Measurements from ENCODE around the gene PTGS1. TPM values are rescaled to one million over a fixed set of nuclear protein-coding genes. Genes with fewer than 3 reads are reported as not detected.

Gene PTGS1
- total and polyA plus RNA-seq, 9 of the 15 experiments (the other 6 are each of a cell fraction or from before 2014, with no cell fraction given) = 3.4 to 12.9 (median 5.3) TPM

DNA sequence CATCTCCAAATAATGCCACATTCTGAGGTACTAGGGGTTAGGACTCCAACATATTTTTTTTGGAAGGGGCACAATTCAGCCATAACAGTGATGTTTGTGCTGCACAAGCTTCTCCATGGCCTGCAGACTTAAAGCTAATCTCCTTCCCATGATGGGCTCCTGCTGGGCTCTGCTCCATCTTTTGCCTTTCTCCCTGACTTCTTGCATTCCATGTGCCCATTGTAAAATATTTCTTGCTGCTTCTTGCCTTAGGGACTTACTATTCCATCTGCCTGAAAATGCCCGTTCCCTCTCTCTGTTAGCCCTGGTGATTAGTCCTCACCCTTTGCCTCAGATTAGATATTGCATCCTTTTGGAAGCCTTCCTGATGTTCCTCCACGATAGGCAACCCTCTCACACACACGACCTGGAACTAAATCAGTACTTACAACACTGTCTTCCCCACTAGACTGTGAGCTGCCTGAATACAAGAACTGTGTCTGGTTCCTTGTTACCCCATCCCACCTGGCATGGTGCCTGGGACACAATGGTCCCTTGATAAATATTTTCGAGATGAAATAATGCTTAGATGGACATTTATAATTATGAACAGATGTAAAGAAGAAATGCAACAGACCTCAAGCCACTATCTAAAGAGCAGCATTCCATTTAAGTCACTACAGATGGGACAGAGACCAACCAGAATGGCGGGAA lies 73.4 kb downstream of the PTGS1 start:
- Histone ChIP-seq H3K27me3 (ENCODE audit: control insufficient read depth in 2 of 2, insufficient read depth in 2 of 2, low read length in 2 of 2) (no peaks in the 10 kb centered on the region), H4K20me1 (replicated peaks; ENCODE audit: control insufficient read depth, insufficient read depth, low read length) (no peaks in the 10 kb centered on the region), H3K9me1 (ENCODE audit: control insufficient read depth, insufficient read depth, low read length) (no peaks in the 10 kb centered on the region), H3K9me3 (replicated peaks; ENCODE audit: control insufficient read depth, insufficient read depth, low read depth, low read length) (peaks cover 25% of the 10 kb centered on the region), H2AFZ (ENCODE audit: low read depth, low read length) (no peak overlapping the region), H3K79me2 (ENCODE audit: control insufficient read depth, insufficient read depth, low read length) (no peaks in the 10 kb centered on the region), H3K9ac (ENCODE audit: insufficient read depth in 1 of 2, low read depth in 2 of 2, low read length in 2 of 2) (no peak overlapping the region), H3K36me3 (ENCODE audit: control insufficient read depth, insufficient read depth, low read length) (no peaks in the 10 kb centered on the region), H3K4me2 (ENCODE audit: insufficient read depth, low read length) (no peak overlapping the region), H3K27ac (ENCODE audit: extremely low read depth, low read depth, low read length) (no peak overlapping the region), H3K4me1 (replicated peaks in 1 of 2; ENCODE audit: control insufficient read depth in 2 of 2, insufficient read depth in 2 of 2, low read length in 2 of 2) (peaks cover 7 to 10% of the 10 kb centered on the region in 2 experiments; a peak in 3 of 5 replicates), H3K4me3 (no peak overlapping the region)
- ChIA-PET POLR2A (no interaction called here), CTCF (ENCODE audit: low intra/inter-chr PET ratio) (no interaction called here)
- intact Hi-C loops (cut with micrococcal nuclease) = no loop called here
- DNase-seq (ENCODE audit: extremely low read depth in 1 of 4, low spot score in 3 of 4) = no peak
- FAIRE-seq = no peak
- no TSS peak for BruUV-seq (replicated peaks)
- WGBS (ENCODE audit: insufficient coverage, low coverage, missing lambda C conversion rate) = 10% methylated on average over 5 of the region's 5 CpGs
- in situ Hi-C loops (cut with MboI) = loop anchor here (10.0 kb wide), 1 partner anchor 69 kb away; the partner anchor contains the start of gene PTGS1
- ATAC-seq = no peak
- TF ChIP-seq, protein P1, sequence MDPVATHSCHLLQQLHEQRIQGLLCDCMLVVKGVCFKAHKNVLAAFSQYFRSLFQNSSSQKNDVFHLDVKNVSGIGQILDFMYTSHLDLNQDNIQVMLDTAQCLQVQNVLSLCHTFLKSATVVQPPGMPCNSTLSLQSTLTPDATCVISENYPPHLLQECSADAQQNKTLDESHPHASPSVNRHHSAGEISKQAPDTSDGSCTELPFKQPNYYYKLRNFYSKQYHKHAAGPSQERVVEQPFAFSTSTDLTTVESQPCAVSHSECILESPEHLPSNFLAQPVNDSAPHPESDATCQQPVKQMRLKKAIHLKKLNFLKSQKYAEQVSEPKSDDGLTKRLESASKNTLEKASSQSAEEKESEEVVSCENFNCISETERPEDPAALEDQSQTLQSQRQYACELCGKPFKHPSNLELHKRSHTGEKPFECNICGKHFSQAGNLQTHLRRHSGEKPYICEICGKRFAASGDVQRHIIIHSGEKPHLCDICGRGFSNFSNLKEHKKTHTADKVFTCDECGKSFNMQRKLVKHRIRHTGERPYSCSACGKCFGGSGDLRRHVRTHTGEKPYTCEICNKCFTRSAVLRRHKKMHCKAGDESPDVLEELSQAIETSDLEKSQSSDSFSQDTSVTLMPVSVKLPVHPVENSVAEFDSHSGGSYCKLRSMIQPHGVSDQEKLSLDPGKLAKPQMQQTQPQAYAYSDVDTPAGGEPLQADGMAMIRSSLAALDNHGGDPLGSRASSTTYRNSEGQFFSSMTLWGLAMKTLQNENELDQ (CRISPR knock-in tag; IDR thresholded peaks at IDR 0.05; ENCODE audit: borderline replicate concordance) = no peak
- no peak for TF ChIP-seq SNIP1 (IDR thresholded peaks at IDR 0.05; ENCODE audit: low read depth)
- TF ChIP-seq, protein P2, sequence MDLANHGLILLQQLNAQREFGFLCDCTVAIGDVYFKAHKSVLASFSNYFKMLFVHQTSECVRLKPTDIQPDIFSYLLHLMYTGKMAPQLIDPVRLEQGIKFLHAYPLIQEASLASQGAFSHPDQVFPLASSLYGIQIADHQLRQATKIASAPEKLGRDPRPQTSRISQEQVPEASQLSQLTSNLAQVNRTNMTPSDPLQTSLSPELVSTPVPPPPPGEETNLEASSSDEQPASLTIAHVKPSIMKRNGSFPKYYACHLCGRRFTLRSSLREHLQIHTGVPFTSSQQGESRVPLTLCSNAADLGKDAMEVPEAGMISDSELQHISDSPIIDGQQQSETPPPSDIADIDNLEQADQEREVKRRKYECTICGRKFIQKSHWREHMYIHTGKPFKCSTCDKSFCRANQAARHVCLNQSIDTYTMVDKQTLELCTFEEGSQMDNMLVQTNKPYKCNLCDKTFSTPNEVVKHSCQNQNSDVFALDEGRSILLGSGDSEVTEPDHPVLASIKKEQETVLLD (IDR thresholded peaks at IDR 0.05) = no peak
- no peak for TF ChIP-seq HIVEP1 (CRISPR knock-in tag; IDR thresholded peaks at IDR 0.05)
- no peak for TF ChIP-seq HNRNPK (IDR thresholded peaks at IDR 0.05; ENCODE audit: low read depth, low read length, poor library complexity, severe bottlenecking)
- TF ChIP-seq, protein P3, sequence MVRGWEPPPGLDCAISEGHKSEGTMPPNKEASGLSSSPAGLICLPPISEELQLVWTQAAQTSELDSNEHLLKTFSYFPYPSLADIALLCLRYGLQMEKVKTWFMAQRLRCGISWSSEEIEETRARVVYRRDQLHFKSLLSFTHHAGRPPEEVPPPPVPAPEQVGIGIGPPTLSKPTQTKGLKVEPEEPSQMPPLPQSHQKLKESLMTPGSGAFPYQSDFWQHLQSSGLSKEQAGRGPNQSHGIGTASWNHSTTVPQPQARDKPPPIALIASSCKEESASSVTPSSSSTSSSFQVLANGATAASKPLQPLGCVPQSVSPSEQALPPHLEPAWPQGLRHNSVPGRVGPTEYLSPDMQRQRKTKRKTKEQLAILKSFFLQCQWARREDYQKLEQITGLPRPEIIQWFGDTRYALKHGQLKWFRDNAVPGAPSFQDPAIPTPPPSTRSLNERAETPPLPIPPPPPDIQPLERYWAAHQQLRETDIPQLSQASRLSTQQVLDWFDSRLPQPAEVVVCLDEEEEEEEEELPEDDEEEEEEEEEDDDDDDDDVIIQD (CRISPR knock-in tag; IDR thresholded peaks at IDR 0.05) = no peak
- no peak for TF ChIP-seq SRF (CRISPR knock-in tag; IDR thresholded peaks at IDR 0.05)
- TF ChIP-seq, protein P4, sequence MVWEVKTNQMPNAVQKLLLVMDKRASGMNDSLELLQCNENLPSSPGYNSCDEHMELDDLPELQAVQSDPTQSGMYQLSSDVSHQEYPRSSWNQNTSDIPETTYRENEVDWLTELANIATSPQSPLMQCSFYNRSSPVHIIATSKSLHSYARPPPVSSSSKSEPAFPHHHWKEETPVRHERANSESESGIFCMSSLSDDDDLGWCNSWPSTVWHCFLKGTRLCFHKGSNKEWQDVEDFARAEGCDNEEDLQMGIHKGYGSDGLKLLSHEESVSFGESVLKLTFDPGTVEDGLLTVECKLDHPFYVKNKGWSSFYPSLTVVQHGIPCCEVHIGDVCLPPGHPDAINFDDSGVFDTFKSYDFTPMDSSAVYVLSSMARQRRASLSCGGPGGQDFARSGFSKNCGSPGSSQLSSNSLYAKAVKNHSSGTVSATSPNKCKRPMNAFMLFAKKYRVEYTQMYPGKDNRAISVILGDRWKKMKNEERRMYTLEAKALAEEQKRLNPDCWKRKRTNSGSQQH (CRISPR knock-in tag; IDR thresholded peaks at IDR 0.05) = no peak
- TF ChIP-seq YBX1 (IDR thresholded peaks at IDR 0.05) = no peak
- TF ChIP-seq, protein P5, sequence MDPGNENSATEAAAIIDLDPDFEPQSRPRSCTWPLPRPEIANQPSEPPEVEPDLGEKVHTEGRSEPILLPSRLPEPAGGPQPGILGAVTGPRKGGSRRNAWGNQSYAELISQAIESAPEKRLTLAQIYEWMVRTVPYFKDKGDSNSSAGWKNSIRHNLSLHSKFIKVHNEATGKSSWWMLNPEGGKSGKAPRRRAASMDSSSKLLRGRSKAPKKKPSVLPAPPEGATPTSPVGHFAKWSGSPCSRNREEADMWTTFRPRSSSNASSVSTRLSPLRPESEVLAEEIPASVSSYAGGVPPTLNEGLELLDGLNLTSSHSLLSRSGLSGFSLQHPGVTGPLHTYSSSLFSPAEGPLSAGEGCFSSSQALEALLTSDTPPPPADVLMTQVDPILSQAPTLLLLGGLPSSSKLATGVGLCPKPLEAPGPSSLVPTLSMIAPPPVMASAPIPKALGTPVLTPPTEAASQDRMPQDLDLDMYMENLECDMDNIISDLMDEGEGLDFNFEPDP (CRISPR knock-in tag; IDR thresholded peaks at IDR 0.05) = no peak
- TF ChIP-seq, protein P6, sequence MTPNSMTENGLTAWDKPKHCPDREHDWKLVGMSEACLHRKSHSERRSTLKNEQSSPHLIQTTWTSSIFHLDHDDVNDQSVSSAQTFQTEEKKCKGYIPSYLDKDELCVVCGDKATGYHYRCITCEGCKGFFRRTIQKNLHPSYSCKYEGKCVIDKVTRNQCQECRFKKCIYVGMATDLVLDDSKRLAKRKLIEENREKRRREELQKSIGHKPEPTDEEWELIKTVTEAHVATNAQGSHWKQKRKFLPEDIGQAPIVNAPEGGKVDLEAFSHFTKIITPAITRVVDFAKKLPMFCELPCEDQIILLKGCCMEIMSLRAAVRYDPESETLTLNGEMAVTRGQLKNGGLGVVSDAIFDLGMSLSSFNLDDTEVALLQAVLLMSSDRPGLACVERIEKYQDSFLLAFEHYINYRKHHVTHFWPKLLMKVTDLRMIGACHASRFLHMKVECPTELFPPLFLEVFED (CRISPR knock-in tag; conservative IDR thresholded peaks at IDR 0.05) = no peak
